ENCODE data around the gene DMKN.
A peak's percentile ranks its signal among the peaks of the same experiment; 100 is the strongest.

DMKN gene

DNA sequence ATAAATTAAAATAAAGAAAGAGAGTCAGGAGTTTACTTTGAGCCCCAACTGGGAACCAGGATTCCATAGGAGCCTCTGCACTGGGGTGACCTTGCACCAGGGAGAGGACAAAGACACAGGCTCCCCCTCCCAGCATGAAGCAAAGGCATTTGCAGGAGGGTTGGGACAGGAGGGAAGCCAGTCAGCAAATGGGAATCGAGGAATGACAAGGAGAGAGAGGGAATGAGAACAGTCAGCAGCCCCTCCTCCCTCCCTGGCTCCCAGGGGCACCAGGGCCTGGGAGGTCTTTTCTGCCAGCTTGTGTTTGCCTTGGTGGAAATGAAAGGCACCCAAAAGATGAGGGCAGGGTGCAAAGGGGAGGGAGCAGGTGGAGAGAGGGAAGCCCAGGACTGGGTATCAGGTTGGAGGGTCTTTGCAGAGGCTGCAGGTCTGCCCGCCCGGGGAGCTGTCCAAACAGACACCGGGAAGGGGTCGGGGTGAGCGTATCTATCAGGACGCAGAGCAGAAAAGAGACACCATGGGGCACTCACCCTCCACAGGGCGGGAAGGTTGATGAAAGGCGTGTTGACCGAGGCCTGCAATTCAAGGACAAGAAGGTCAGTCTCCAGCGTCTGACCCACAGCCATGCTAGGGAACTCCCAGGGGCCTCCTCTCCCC lies 10.9 kb upstream of the DMKN start:
- no peak overlapping the region for H3K27ac Mint-ChIP-seq
- DNase-seq = peak; percentile 41
- H3K36me3 Mint-ChIP-seq (ENCODE audit: low read depth) = no peaks in the 10 kb centered on the region
- TF ChIP-seq, protein P1, sequence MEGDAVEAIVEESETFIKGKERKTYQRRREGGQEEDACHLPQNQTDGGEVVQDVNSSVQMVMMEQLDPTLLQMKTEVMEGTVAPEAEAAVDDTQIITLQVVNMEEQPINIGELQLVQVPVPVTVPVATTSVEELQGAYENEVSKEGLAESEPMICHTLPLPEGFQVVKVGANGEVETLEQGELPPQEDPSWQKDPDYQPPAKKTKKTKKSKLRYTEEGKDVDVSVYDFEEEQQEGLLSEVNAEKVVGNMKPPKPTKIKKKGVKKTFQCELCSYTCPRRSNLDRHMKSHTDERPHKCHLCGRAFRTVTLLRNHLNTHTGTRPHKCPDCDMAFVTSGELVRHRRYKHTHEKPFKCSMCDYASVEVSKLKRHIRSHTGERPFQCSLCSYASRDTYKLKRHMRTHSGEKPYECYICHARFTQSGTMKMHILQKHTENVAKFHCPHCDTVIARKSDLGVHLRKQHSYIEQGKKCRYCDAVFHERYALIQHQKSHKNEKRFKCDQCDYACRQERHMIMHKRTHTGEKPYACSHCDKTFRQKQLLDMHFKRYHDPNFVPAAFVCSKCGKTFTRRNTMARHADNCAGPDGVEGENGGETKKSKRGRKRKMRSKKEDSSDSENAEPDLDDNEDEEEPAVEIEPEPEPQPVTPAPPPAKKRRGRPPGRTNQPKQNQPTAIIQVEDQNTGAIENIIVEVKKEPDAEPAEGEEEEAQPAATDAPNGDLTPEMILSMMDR (IDR thresholded peaks at IDR 0.05) = no peak
- H3K4me3 Mint-ChIP-seq = no peak overlapping the region
- H3K9me3 Mint-ChIP-seq = no peaks in the 10 kb centered on the region
- H3K4me1 Mint-ChIP-seq = peaks cover 17% of the 10 kb centered on the region
- H3K27me3 Mint-ChIP-seq (ENCODE audit: low read depth, poor library complexity) = peaks cover 20% of the 10 kb centered on the region

DNA sequence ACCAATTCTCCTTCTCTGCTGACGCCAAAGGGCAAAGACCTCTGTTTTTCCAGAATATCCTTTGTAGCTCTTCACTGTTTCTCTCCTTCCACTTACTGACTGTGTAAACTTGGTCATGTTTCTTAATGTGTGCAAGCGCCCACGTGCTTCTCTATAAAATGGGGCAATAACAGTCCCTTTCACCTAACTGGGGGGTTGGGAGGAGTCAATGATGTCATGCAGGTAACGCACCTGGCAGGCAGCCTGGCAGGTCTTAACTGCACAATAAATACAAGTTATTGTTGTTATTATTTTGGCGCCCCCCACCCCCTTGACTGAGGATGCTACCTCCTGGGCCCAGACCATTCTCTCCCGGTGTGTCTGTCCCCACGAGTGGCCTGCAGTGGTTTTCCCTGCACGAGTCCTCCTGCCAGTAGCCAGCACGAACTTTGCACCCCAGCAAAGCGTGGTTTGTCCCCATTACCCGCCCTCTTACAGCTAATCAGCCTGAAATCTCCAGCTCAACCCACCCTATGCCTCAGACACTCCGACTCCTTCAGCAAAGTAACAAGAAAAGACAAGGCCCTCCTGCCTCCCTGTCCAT lies 9.4 kb upstream of the DMKN start:
- H3K27ac Mint-ChIP-seq = no peak overlapping the region
- no peak overlapping the region for H3K4me3 Mint-ChIP-seq
- TF ChIP-seq, protein P1 (IDR thresholded peaks at IDR 0.05) = no peak
- H3K4me1 Mint-ChIP-seq = peaks cover 17% of the 10 kb centered on the region
- no peak for DNase-seq
- H3K36me3 Mint-ChIP-seq (ENCODE audit: low read depth) = no peaks in the 10 kb centered on the region
- no peaks in the 10 kb centered on the region for H3K9me3 Mint-ChIP-seq
- peaks cover 22% of the 10 kb centered on the region for H3K27me3 Mint-ChIP-seq (ENCODE audit: low read depth, poor library complexity)

DNA sequence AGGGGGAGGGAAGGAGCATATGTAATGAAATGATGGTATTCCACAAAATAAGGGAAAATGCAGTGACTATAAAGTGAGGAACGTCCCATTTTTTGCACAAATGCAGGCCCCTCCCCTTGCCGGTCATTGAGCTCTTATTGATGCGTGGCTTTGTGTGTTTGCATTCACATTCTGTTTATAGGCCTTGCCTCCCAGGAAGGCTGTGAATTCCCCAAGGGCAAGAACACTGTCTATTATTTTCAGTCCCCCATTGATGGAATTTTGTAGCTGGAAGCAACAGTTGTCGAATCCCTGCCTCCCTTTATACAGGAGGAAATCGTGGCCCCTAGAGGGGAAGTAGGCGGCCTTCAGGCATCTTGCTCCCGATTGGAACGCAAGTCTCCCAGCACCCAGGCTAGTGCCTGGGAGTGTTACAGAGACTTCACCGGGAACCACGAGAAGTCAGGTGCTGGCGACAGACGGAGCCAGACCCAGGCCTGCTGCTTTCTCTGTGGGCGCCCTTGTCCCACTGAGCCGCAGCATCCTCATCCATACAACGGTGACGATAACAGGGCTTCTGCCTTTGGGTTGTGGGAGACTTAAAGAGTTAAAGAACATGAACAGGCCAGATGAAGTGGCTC lies 7.8 kb upstream of the DMKN start:
- Mint-ChIP-seq H3K27ac (no peak overlapping the region), H3K4me1 (peaks cover 17% of the 10 kb centered on the region), H3K4me3 (no peak overlapping the region), H3K27me3 (ENCODE audit: low read depth, poor library complexity) (peaks cover 16% of the 10 kb centered on the region), H3K36me3 (ENCODE audit: low read depth) (no peaks in the 10 kb centered on the region), H3K9me3 (no peaks in the 10 kb centered on the region)
- no peak for DNase-seq
- TF ChIP-seq, protein P1 (IDR thresholded peaks at IDR 0.05) = no peak

DNA sequence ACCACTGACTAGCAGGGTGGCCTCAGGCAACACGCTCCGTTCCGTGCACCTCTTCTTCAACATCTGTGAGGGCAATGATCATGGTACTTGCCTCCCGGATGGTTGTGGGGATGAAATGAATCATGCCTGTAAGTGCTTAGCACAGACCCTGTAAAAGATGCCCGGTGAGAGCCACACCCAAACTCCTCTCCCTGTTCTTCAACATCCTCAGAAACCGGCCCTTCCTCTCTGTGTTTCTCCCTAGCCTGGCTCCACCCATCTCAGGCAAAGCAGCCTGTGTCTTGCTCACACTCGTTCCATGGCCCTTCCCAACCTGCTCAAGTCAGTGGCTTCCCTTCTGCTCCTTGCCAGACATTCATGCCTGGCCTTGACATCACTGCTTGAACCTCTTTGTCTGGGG lies 5.8 kb upstream of the DMKN start:
- DNase-seq = no peak
- TF ChIP-seq, protein P1 (IDR thresholded peaks at IDR 0.05) = no peak
- no peaks in the 10 kb centered on the region for H3K36me3 Mint-ChIP-seq (ENCODE audit: low read depth)

DNA sequence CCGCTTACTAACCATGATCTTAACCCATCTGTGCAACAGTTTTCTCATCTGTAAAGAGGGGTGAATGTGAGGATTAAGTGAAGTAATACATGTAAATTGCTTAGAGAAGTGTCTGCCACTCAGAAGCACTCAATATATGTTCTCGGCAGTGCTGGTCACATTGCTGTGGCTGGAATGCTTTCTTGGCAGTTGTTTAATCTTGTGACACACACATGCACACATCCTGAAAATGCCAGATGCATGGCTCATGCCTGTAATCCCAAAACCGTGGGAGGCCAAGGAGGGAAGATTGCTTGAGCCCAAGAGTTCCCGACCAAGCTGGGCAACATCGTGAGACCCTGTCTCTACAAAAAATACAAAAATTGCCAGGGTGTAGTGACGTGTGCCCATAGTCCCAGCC lies 4.9 kb upstream of the DMKN start:
- Mint-ChIP-seq H3K27ac (no peak overlapping the region), H3K36me3 (ENCODE audit: low read depth) (no peaks in the 10 kb centered on the region), H3K9me3 (no peaks in the 10 kb centered on the region), H3K4me3 (no peak overlapping the region), H3K4me1 (peaks cover 15% of the 10 kb centered on the region), H3K27me3 (ENCODE audit: low read depth, poor library complexity) (peaks cover 33% of the 10 kb centered on the region)
- TF ChIP-seq, protein P1 (IDR thresholded peaks at IDR 0.05) = no peak
- no peak for DNase-seq

More for the DNA sequence above, 5.8 kb upstream of the DMKN start:
- Mint-ChIP-seq H3K4me3 (no peak overlapping the region), H3K4me1 (peaks cover 12% of the 10 kb centered on the region), H3K9me3 (no peaks in the 10 kb centered on the region), H3K27ac (peak overlapping the region; percentile 21), H3K27me3 (ENCODE audit: low read depth, poor library complexity) (peaks cover 24% of the 10 kb centered on the region)
